ENCODE results near the gene ALX4. TPM values are rescaled to one million over a fixed set of nuclear protein-coding genes. Genes with fewer than 3 reads are reported as not detected.
A peak's percentile ranks its signal among the peaks of the same experiment; 100 is the strongest.

Gene ALX4
- total and polyA plus RNA-seq, 9 of the 15 experiments (the other 6 are each of a cell fraction or from before 2014, with no cell fraction given), result 0.07 to 1.2 (median 0.33) TPM

DNA sequence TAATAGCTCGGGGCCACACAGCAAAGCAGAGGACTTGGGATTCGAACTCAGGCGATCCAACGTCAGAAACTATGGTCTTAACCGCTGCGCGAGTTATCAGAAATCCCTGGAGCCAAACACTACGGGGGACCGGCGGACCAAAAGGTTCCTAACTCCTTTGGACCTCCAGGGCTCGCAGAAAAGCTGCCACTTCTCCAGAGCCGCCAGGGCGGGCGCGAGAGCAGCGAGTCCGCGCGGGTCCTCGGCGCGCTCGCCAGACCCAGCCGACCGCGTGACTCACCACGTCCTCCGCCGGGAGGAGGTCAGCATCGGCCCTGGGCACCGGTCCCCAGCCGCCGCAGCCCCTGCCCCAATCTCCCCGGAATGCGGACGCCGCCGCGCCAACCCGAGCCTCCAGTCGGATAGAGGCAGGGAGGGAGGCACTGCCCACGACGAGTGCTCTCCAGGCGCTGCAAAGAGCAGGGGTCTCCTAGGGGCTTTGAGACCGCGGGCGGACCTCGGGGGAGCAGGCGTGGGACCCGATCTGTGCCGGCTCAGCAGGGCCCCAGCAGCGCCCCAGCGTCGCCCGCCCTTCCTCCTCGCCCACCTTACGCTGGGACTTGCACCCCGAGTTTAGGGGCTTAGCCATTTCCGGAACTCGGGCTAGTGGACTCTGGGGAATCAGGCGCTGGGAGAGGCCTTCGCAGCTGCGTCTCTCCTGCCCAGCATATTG lies 6.2 kb upstream of the ALX4 start:
- H3K79me2 ChIP-seq (ENCODE audit: control insufficient read depth, insufficient read depth, low read length), result no peaks in the 10 kb centered on the region
- no peak overlapping the region for H3K27ac ChIP-seq (ENCODE audit: extremely low read depth, low read depth, low read length)
- DNase-seq (ENCODE audit: extremely low read depth in 1 of 4, low spot score in 3 of 4) (peak in 1 of 4 experiments; percentile 17), ATAC-seq (no peak), FAIRE-seq (no peak)
- in situ Hi-C loops (cut with MboI), result no loop called here
- no peak overlapping the region for H3K9ac ChIP-seq (ENCODE audit: insufficient read depth in 1 of 2, low read depth in 2 of 2, low read length in 2 of 2)
- TF ChIP-seq, protein P1, sequence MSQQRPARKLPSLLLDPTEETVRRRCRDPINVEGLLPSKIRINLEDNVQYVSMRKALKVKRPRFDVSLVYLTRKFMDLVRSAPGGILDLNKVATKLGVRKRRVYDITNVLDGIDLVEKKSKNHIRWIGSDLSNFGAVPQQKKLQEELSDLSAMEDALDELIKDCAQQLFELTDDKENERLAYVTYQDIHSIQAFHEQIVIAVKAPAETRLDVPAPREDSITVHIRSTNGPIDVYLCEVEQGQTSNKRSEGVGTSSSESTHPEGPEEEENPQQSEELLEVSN (IDR thresholded peaks at IDR 0.05; ENCODE audit: borderline replicate concordance in 1 of 2, extremely low read depth in 1 of 2, insufficient read depth in 1 of 2, insufficient read length in 1 of 2, low read depth in 1 of 2, low read length in 1 of 2, poor library complexity in 1 of 2, severe bottlenecking in 1 of 2), result peak in 1 of 2 experiments; percentile 39
- TF ChIP-seq ZBTB33 (CRISPR knock-in tag; IDR thresholded peaks at IDR 0.05), result peak; percentile 84
- no peak for TF ChIP-seq NFE2L1 (tag; IDR thresholded peaks at IDR 0.05; ENCODE audit: borderline replicate concordance, low read depth)
- TF ChIP-seq FOSL1 (tag; conservative IDR thresholded peaks at IDR 0.05), result peak; percentile 57
- no peak for TF ChIP-seq HNRNPK (IDR thresholded peaks at IDR 0.05; ENCODE audit: low read depth, low read length, poor library complexity, severe bottlenecking)
- TF ChIP-seq SP2 (IDR thresholded peaks at IDR 0.05; ENCODE audit: extremely low read depth, low read depth, low read length, poor library complexity, severe bottlenecking), result no peak
- BruUV-seq (replicated peaks), result no TSS peak
- 42% methylated on average over 33 of the region's 63 CpGs for WGBS (ENCODE audit: insufficient coverage, low coverage, missing lambda C conversion rate)
- no peak overlapping the region for H3K4me2 ChIP-seq (ENCODE audit: insufficient read depth, low read length)
- H3K36me3 ChIP-seq (ENCODE audit: control insufficient read depth, insufficient read depth, low read length), result no peaks in the 10 kb centered on the region
- H2AFZ ChIP-seq (ENCODE audit: low read depth, low read length), result no peak overlapping the region
- H3K27me3 ChIP-seq (ENCODE audit: control insufficient read depth in 2 of 2, insufficient read depth in 2 of 2, low read length in 2 of 2), result peaks cover 28 to 84% of the 10 kb centered on the region in 2 experiments
- POLR2A ChIA-PET, result no interaction called here
- 0 out of 2 replicates have a peak, but pooled peaks cover 3% of the 10 kb centered on the region for H4K20me1 ChIP-seq (replicated peaks; ENCODE audit: control insufficient read depth, insufficient read depth, low read length)
- peaks cover 8 to 34% of the 10 kb centered on the region in 2 experiments; a peak in 4 of 5 replicates for H3K4me1 ChIP-seq (replicated peaks in 1 of 2; ENCODE audit: control insufficient read depth in 2 of 2, insufficient read depth in 2 of 2, low read length in 2 of 2)
- no peak overlapping the region for H3K4me3 ChIP-seq
- no peaks in the 10 kb centered on the region for H3K9me1 ChIP-seq (ENCODE audit: control insufficient read depth, insufficient read depth, low read length)
- intact Hi-C loops (cut with micrococcal nuclease), result no loop called here
- H3K9me3 ChIP-seq (replicated peaks; ENCODE audit: control insufficient read depth, insufficient read depth, low read depth, low read length), result no peaks in the 10 kb centered on the region
- CTCF ChIA-PET (ENCODE audit: low intra/inter-chr PET ratio), result no interaction called here
